Fibroblast of skin of left biceps (primary cell): ENCODE results near the gene NOL3.

Source experiments
- DNase-seq, 2 experiments: peaks; one replicate each; pipeline ENCODE4 v3.0.0-alpha.2; 2013; ENCODE audit warnings: low read depth in 2 of 2

NOL3 gene

GRCh38 chr16:67154578-67155294 lies 15.6 kb upstream of the NOL3 start:
- no peak for DNase-seq

GRCh38 chr16:67155295-67156142 lies 14.8 kb upstream of the NOL3 start:
- DNase-seq: no peak

GRCh38 chr16:67156143-67156844 lies 14.0 kb upstream of the NOL3 start:
- DNase-seq: no peak

GRCh38 chr16:67157106-67157748 lies 13.1 kb upstream of the NOL3 start:
- no peak for DNase-seq

- DNase-seq: no peak
Observed at GRCh38 chr16:67157892-67158635, 12.3 kb upstream of the NOL3 start.

GRCh38 chr16:67158637-67159600 lies 11.4 kb upstream of the NOL3 start:
- DNase-seq: no peak

- DNase-seq: no peak
Observed at GRCh38 chr16:67161595-67162058, 8.7 kb upstream of the NOL3 start.

GRCh38 chr16:67162506-67163163 lies 7.7 kb upstream of the NOL3 start:
- DNase-seq: no peak

GRCh38 chr16:67163164-67163998 lies 7.0 kb upstream of the NOL3 start:
- DNase-seq: no peak

- no peak for DNase-seq
Observed at GRCh38 chr16:67163999-67164558, 6.3 kb upstream of the NOL3 start.

- no peak for DNase-seq
Observed at GRCh38 chr16:67164599-67165061, 5.7 kb upstream of the NOL3 start, which contains the start of gene HSF4. Gene HSF4, plus strand, starts transcription at chr16:67164745. Its CDS starts 67 bp downstream, at chr16:67164812.

GRCh38 chr16:67165121-67166078 lies 4.9 kb upstream of the NOL3 start:
- DNase-seq: no peak

- DNase-seq: no peak
Observed at GRCh38 chr16:67166110-67166547, 4.2 kb upstream of the NOL3 start.

GRCh38 chr16:67166598-67167168 lies 3.7 kb upstream of the NOL3 start:
- no peak for DNase-seq

GRCh38 chr16:67167588-67167987 lies 2.8 kb upstream of the NOL3 start:
- DNase-seq: no peak

- DNase-seq: no peak
Observed at GRCh38 chr16:67169011-67169451, 1.3 kb upstream of the NOL3 start.
